Retina (tissue), 1 donor: Measurements from ENCODE around the gene SAFB2.

Experiments
- DNase-seq: peaks from one replicate; pipeline ENCODE4 v3.0.0-alpha.2; 2016

SAFB2 gene

GRCh38 chr19:5579286-5579685, 43.3 kb downstream of the SAFB2 start:
- no peak for DNase-seq

- DNase-seq = peak; percentile 90
These were observed 44.3 kb downstream of the SAFB2 start for GRCh38 chr19:5578097-5578846.

- DNase-seq = no peak
These were observed 47.0 kb downstream of the SAFB2 start for GRCh38 chr19:5575590-5575989.

GRCh38 chr19:5572556-5573286, 49.9 kb downstream of the SAFB2 start:
- peak; percentile 79 for DNase-seq

GRCh38 chr19:5571777-5572176, 50.8 kb downstream of the SAFB2 start:
- DNase-seq = no peak

GRCh38 chr19:5567970-5568407, 54.6 kb downstream of the SAFB2 start:
- DNase-seq = peak; percentile 48

- no peak for DNase-seq
These were observed 55.1 kb downstream of the SAFB2 start, which contains the start of gene TINCR for GRCh38 chr19:5567360-5567969. TINCR (minus strand) TSS chr19:5567953.

GRCh38 chr19:5564930-5565329, 57.6 kb downstream of the SAFB2 start:
- no peak for DNase-seq

- DNase-seq = no peak
These were observed 58.5 kb downstream of the SAFB2 start for GRCh38 chr19:5563935-5564612.

GRCh38 chr19:5563008-5563431, 59.6 kb downstream of the SAFB2 start:
- no peak for DNase-seq

- DNase-seq = no peak
These were observed 60.3 kb downstream of the SAFB2 start for GRCh38 chr19:5562280-5562679.

GRCh38 chr19:5561559-5561958, 61.0 kb downstream of the SAFB2 start:
- DNase-seq = no peak

GRCh38 chr19:5560156-5560555, 62.4 kb downstream of the SAFB2 start:
- no peak for DNase-seq

- DNase-seq = peak; percentile 54
These were observed 62.8 kb downstream of the SAFB2 start for GRCh38 chr19:5559804-5560133.

GRCh38 chr19:5558101-5558621, 64.4 kb downstream of the SAFB2 start:
- no peak for DNase-seq

GRCh38 chr19:5557691-5558090, 64.9 kb downstream of the SAFB2 start:
- DNase-seq = no peak

- no peak for DNase-seq
These were observed 67.7 kb downstream of the SAFB2 start for GRCh38 chr19:5554828-5555227.

GRCh38 chr19:5553892-5554291, 68.7 kb downstream of the SAFB2 start:
- no peak for DNase-seq

- no peak for DNase-seq
These were observed 74.7 kb downstream of the SAFB2 start for GRCh38 chr19:5547881-5548280.

GRCh38 chr19:5545984-5546383, 76.6 kb downstream of the SAFB2 start:
- no peak for DNase-seq

- DNase-seq = no peak
These were observed 77.5 kb downstream of the SAFB2 start for GRCh38 chr19:5545051-5545450.

- no peak for DNase-seq
These were observed 79.9 kb downstream of the SAFB2 start for GRCh38 chr19:5542665-5543064.

GRCh38 chr19:5541456-5541855, 81.1 kb downstream of the SAFB2 start:
- DNase-seq = no peak
